HG02852 (cell line): Measurements from ENCODE around the gene DNAJC24.
"Not testable (repeated sequence)": the region's sequence is repeated elsewhere in the genome, so short reads cannot be mapped to it uniquely, and the experiment has no call there.

Source experiments
- ATAC-seq: cut with Tn5 transposase; IDR thresholded peaks from one replicate; pipeline ENCODE4 v1.9.1; 2021; ENCODE audit warnings: mild to moderate bottlenecking, moderate library complexity; ENCODE audit not compliant: unreplicated experiment

Gene DNAJC24

GRCh38 chr11:31369348-31370329, at the start of gene DNAJC24, which contains the start of gene DCDC1:
Gene DNAJC24 (plus strand): TSS chr11:31369860. CDS start chr11:31370749, 889 bp downstream.
Gene DCDC1 (minus strand): TSS chr11:31369739. CDS start chr11:31328280, 41,459 bp downstream.
- ATAC-seq, result peak; percentile 98

GRCh38 chr11:31321494-31321893, 48.2 kb upstream of the DNAJC24 start:
- not testable (repeated sequence) for ATAC-seq

- ATAC-seq, result no peak
Observed at GRCh38 chr11:31323145-31323544, 46.5 kb upstream of the DNAJC24 start.

GRCh38 chr11:31325160-31325559, 44.5 kb upstream of the DNAJC24 start:
- ATAC-seq, result no peak

- no peak for ATAC-seq
Observed at GRCh38 chr11:31326470-31327148, 43.1 kb upstream of the DNAJC24 start.

GRCh38 chr11:31327417-31327816, 42.2 kb upstream of the DNAJC24 start:
- ATAC-seq, result no peak

GRCh38 chr11:31328697-31329096, 41.0 kb upstream of the DNAJC24 start:
- no peak for ATAC-seq

- ATAC-seq, result no peak
Observed at GRCh38 chr11:31337806-31338205, 31.9 kb upstream of the DNAJC24 start.

- ATAC-seq, result no peak
Observed at GRCh38 chr11:31340903-31341572, 28.6 kb upstream of the DNAJC24 start.

GRCh38 chr11:31351168-31351567, 18.5 kb upstream of the DNAJC24 start:
- no peak for ATAC-seq

- no peak for ATAC-seq
Observed at GRCh38 chr11:31355131-31355530, 14.5 kb upstream of the DNAJC24 start.

- ATAC-seq, result no peak
Observed at GRCh38 chr11:31355817-31356216, 13.8 kb upstream of the DNAJC24 start.

- ATAC-seq, result no peak
Observed at GRCh38 chr11:31361743-31362142, 7.9 kb upstream of the DNAJC24 start.

GRCh38 chr11:31366795-31367194, 2.9 kb upstream of the DNAJC24 start:
- ATAC-seq, result no peak

- no peak for ATAC-seq
Observed at GRCh38 chr11:31375879-31376278, 6.2 kb downstream of the DNAJC24 start.

GRCh38 chr11:31383116-31383515, 13.5 kb downstream of the DNAJC24 start:
- ATAC-seq, result no peak

- no peak for ATAC-seq
Observed at GRCh38 chr11:31387379-31387778, 17.7 kb downstream of the DNAJC24 start.

- no peak for ATAC-seq
Observed at GRCh38 chr11:31397239-31397834, 27.7 kb downstream of the DNAJC24 start.

- no peak for ATAC-seq
Observed at GRCh38 chr11:31404614-31405013, 35.0 kb downstream of the DNAJC24 start.

GRCh38 chr11:31408201-31408600, 38.5 kb downstream of the DNAJC24 start:
- no peak for ATAC-seq

- ATAC-seq, result no peak
Observed at GRCh38 chr11:31412946-31413345, 43.3 kb downstream of the DNAJC24 start.
